PC-9 (cell line): ENCODE measurements around the gene SLC38A9. TPM values are rescaled to one million over a fixed set of nuclear protein-coding genes. Genes with fewer than 3 reads are reported as not detected.

Experiments used
- BruUV-seq: library from RNA; stranded (reverse); fragments of 400-500 nt; replicated peaks from 2 replicates; lab custom pipeline; 2021; lab: Mats Ljungman, UMichigan
- CTCF ChIA-PET: fragments of 300-600 bp; sonication (Branson Sonifier 250); formaldehyde crosslinking; loops from one replicate; lab custom pipeline; 2022; ENCODE audit warnings: antibody characterized with exemption; lab: Charles Lee
- POLR2A ChIA-PET: fragments of 300-600 bp; sonication (Branson Sonifier 250); formaldehyde crosslinking; loops from one replicate; lab custom pipeline; 2022; ENCODE audit warnings: antibody characterized with exemption; ENCODE audit not compliant: unreplicated experiment; lab: Charles Lee
- DNase-seq, 2 experiments: peaks; one replicate each; pipeline versions ENCODE4 v3.0.0 to v3.0.0-alpha.2; 2015 to 2022; ENCODE audit warnings: mixed read lengths in 1 of 2
- H2AFZ ChIP-seq: fragments of 200-600 bp; sonication (generic); 2 replicates; pipeline ENCODE4 v1.8.1; 2017; ENCODE audit warnings: antibody characterized with exemption
- H3F3A ChIP-seq: fragments of 200-600 bp; sonication (generic); 2 replicates; pipeline ENCODE4 v1.8.1; 2017; ENCODE audit warnings: antibody characterized with exemption, mild to moderate bottlenecking, low read depth; ENCODE audit not compliant: insufficient read depth
- H3K27ac ChIP-seq: fragments of 200-600 bp; sonication (generic); 2 replicates; pipeline ENCODE4 v1.6.1; 2016; ENCODE audit warnings: mixed run types
- H3K27me3 ChIP-seq: fragments of 200-600 bp; sonication (generic); 2 replicates; pipeline ENCODE4 v1.6.1; 2016; ENCODE audit warnings: low read depth, mixed run types; ENCODE audit not compliant: insufficient read depth
- H3K36me3 ChIP-seq: fragments of 200-600 bp; sonication (generic); 2 replicates; pipeline ENCODE4 v1.6.1; 2016; ENCODE audit warnings: low read depth, mixed run types
- H3K4me1 ChIP-seq: fragments of 200-600 bp; sonication (generic); replicated peaks from 2 replicates; pipeline ENCODE4 v1.6.1; 2016; ENCODE audit warnings: mixed run types; ENCODE audit not compliant: insufficient read depth
- H3K4me2 ChIP-seq: fragments of 200-600 bp; sonication (generic); 2 replicates; pipeline ENCODE4 v1.6.1; 2017; ENCODE audit warnings: mixed run types
- H3K4me3 ChIP-seq: fragments of 200-600 bp; sonication (generic); 2 replicates; pipeline ENCODE4 v1.6.1; 2016; ENCODE audit warnings: mixed run types
- H3K79me2 ChIP-seq: fragments of 200-600 bp; sonication (generic); 2 replicates; pipeline ENCODE4 v1.6.1; 2017; ENCODE audit warnings: low read depth, mixed run types
- H3K9me2 ChIP-seq: fragments of 200-600 bp; sonication (generic); 2 replicates; pipeline ENCODE4 v1.8.1; 2017; ENCODE audit warnings: mild to moderate bottlenecking; ENCODE audit not compliant: insufficient read depth
- H3K9me3 ChIP-seq: fragments of 200-600 bp; sonication (generic); 2 replicates; pipeline ENCODE4 v1.8.1; 2016; ENCODE audit warnings: low read depth; ENCODE audit not compliant: insufficient read depth
- H4K20me1 ChIP-seq: fragments of 200-600 bp; sonication (generic); 2 replicates; pipeline ENCODE4 v1.8.1; 2017; ENCODE audit not compliant: insufficient read depth
- EZH2 ChIP-seq: fragments of 200-600 bp; sonication (generic); IDR thresholded peaks from 2 replicates; pipeline ENCODE4 v1.8.0; 2017; ENCODE audit warnings: antibody characterized with exemption, low read depth
- intact Hi-C: fragments of 100-400 bp; cut with micrococcal nuclease; formaldehyde crosslinking; loops from one replicate; pipeline ENCODE4 v1.10.0; 2022; ENCODE audit not compliant: unreplicated experiment
- total RNA-seq: library from RNA; stranded (reverse); gene quantifications from 2 replicates; pipeline ENCODE4 v1.2.3, GENCODE V29; 2021
- TF ChIP-seq, protein P1 (sequence below): fragments of 200-600 bp; sonication (generic); conservative IDR thresholded peaks from 2 replicates; pipeline ENCODE4 v1.6.1; 2017; ENCODE audit warnings: mixed run types, antibody characterized with exemption, mild to moderate bottlenecking, moderate library complexity

Gene SLC38A9
- total RNA-seq, 1 experiment from 2014 or later = 26.6 TPM

- POLR2A ChIA-PET = no interaction called here
- no peaks in the 10 kb centered on the region for H3K79me2 ChIP-seq
- H3K4me3 ChIP-seq = no peak overlapping the region
- no peak overlapping the region for H3K4me2 ChIP-seq
- H4K20me1 ChIP-seq = no peaks in the 10 kb centered on the region
- no peak for DNase-seq
- H3K27me3 ChIP-seq = no peaks in the 10 kb centered on the region
- H3K9me3 ChIP-seq = no peaks in the 10 kb centered on the region
- intact Hi-C loops = no loop called here
- BruUV-seq = no TSS peak
- no peak overlapping the region for H2AFZ ChIP-seq
- H3K4me1 ChIP-seq = 0 out of 2 replicates have a peak, but pooled peaks cover 2% of the 10 kb centered on the region
- no peak overlapping the region for H3K27ac ChIP-seq
- H3K9me2 ChIP-seq = no peaks in the 10 kb centered on the region
- CTCF ChIA-PET = no interaction called here
- TF ChIP-seq EZH2 = no peak
- TF ChIP-seq, protein P1, sequence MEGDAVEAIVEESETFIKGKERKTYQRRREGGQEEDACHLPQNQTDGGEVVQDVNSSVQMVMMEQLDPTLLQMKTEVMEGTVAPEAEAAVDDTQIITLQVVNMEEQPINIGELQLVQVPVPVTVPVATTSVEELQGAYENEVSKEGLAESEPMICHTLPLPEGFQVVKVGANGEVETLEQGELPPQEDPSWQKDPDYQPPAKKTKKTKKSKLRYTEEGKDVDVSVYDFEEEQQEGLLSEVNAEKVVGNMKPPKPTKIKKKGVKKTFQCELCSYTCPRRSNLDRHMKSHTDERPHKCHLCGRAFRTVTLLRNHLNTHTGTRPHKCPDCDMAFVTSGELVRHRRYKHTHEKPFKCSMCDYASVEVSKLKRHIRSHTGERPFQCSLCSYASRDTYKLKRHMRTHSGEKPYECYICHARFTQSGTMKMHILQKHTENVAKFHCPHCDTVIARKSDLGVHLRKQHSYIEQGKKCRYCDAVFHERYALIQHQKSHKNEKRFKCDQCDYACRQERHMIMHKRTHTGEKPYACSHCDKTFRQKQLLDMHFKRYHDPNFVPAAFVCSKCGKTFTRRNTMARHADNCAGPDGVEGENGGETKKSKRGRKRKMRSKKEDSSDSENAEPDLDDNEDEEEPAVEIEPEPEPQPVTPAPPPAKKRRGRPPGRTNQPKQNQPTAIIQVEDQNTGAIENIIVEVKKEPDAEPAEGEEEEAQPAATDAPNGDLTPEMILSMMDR = no peak
- H3F3A ChIP-seq = 0 out of 2 replicates have a peak, but pooled peaks cover 3% of the 10 kb centered on the region
- H3K36me3 ChIP-seq = 0 out of 2 replicates have a peak, but pooled peaks cover 3% of the 10 kb centered on the region
Observed at GRCh38 chr5:55626790-55627189, 85.3 kb downstream of the SLC38A9 start.

GRCh38 chr5:55625913-55626312 is 86.2 kb downstream of the SLC38A9 start:
- ChIA-PET POLR2A (no interaction called here), CTCF (no interaction called here)
- H3K27me3 ChIP-seq = no peaks in the 10 kb centered on the region
- BruUV-seq = no TSS peak
- no peak overlapping the region for H3K4me3 ChIP-seq
- H4K20me1 ChIP-seq = no peaks in the 10 kb centered on the region
- no peak overlapping the region for H3K27ac ChIP-seq
- H3K79me2 ChIP-seq = no peaks in the 10 kb centered on the region
- H3F3A ChIP-seq = 0 out of 2 replicates have a peak, but pooled peaks cover 3% of the 10 kb centered on the region
- H3K9me3 ChIP-seq = no peaks in the 10 kb centered on the region
- H3K36me3 ChIP-seq = 0 out of 2 replicates have a peak, but pooled peaks cover 3% of the 10 kb centered on the region
- H2AFZ ChIP-seq = no peak overlapping the region
- H3K9me2 ChIP-seq = no peaks in the 10 kb centered on the region
- no peak for DNase-seq
- intact Hi-C loops = no loop called here
- TF ChIP-seq EZH2 = no peak
- TF ChIP-seq, protein P1 = no peak
- peaks cover 10% of the 10 kb centered on the region for H3K4me1 ChIP-seq
- H3K4me2 ChIP-seq = no peak overlapping the region

DNA sequence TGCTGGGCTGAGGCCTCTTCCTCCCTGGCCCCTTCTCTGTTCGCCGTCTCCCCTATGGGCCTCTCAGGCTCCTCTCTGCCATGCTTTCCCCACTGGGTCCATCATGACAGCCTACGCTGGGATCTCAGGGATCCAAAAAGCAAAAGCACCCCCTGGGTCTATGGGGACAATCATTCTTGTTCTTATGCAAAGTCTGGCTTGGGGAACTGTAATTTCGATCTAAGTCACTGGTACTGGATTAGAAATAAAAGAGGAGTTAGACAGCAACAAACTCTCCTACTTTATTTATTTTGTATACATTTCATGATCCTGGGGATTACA is 86.6 kb downstream of the SLC38A9 start:
- BruUV-seq = no TSS peak
- no peak overlapping the region for H3K4me2 ChIP-seq
- POLR2A ChIA-PET = no interaction called here
- H3K36me3 ChIP-seq = 0 out of 2 replicates have a peak, but pooled peaks cover 3% of the 10 kb centered on the region
- H3K9me3 ChIP-seq = no peaks in the 10 kb centered on the region
- no peak overlapping the region for H3K27ac ChIP-seq
- no peaks in the 10 kb centered on the region for H4K20me1 ChIP-seq
- no peaks in the 10 kb centered on the region for H3K9me2 ChIP-seq
- H2AFZ ChIP-seq = no peak overlapping the region
- TF ChIP-seq EZH2 = no peak
- TF ChIP-seq, protein P1 = no peak
- 0 out of 2 replicates have a peak, but pooled peaks cover 3% of the 10 kb centered on the region for H3F3A ChIP-seq
- no peaks in the 10 kb centered on the region for H3K79me2 ChIP-seq
- H3K4me1 ChIP-seq = peaks cover 11% of the 10 kb centered on the region
- no peaks in the 10 kb centered on the region for H3K27me3 ChIP-seq
- DNase-seq = no peak
- CTCF ChIA-PET = no interaction called here
- intact Hi-C loops = no loop called here
- H3K4me3 ChIP-seq = no peak overlapping the region
